Measurements from ENCODE around the gene OPN4. TPM values are rescaled to one million over a fixed set of nuclear protein-coding genes. Genes with fewer than 3 reads are reported as not detected.

The OPN4 gene
- total RNA-seq, 2 experiments from 2014 or later, result not detected

GRCh38 chr10:86685893-86686632 lies 31.7 kb downstream of the OPN4 start:
- intact Hi-C loops (cut with micrococcal nuclease; ENCODE audit: unreplicated experiment), result loop anchor here (2.0 kb wide), 1 partner anchor 93 kb away; no protein-coding TSS in a partner anchor
- CTCF ChIA-PET (ENCODE audit: unreplicated experiment), result no interaction called here
- BruUV-seq (replicated peaks), result no TSS peak

GRCh38 chr10:86686972-86687371 lies 32.6 kb downstream of the OPN4 start:
- Histone ChIP-seq H3K79me2 (ENCODE audit: insufficient read depth, low read depth, low read length) (no peaks in the 10 kb centered on the region), H4K20me1 (ENCODE audit: insufficient read depth, low read length) (no peaks in the 10 kb centered on the region), H3K36me3 (ENCODE audit: insufficient read depth, low read length) (no peaks in the 10 kb centered on the region), H3K9me2 (ENCODE audit: insufficient read depth, low read length) (no peaks in the 10 kb centered on the region), H3K9me3 (ENCODE audit: low read length) (no peaks in the 10 kb centered on the region), H3K4me2 (ENCODE audit: low read length) (no peak overlapping the region), H3K27ac (ENCODE audit: low read depth, low read length, poor library complexity, severe bottlenecking) (no peak overlapping the region), H3K4me3 (ENCODE audit: low read depth, low read length, poor library complexity, severe bottlenecking) (no peak overlapping the region), H2AFZ (ENCODE audit: low read length) (no peak overlapping the region), H3K4me1 (ENCODE audit: insufficient read depth, low read length, poor library complexity, severe bottlenecking) (no peaks in the 10 kb centered on the region)
- intact Hi-C loops (cut with micrococcal nuclease; ENCODE audit: unreplicated experiment), result no loop called here
- TF ChIP-seq CTCF (conservative IDR thresholded peaks at IDR 0.05; ENCODE audit: low read length), result no peak
- TF ChIP-seq EZH2phosphoT487 (IDR thresholded peaks at IDR 0.05; ENCODE audit: borderline replicate concordance, low read depth, low read length), result no peak
- CTCF ChIA-PET (ENCODE audit: unreplicated experiment), result no interaction called here
- no peak for DNase-seq (ENCODE audit: low spot score)
- POLR2A ChIA-PET, result no interaction called here
- no TSS peak for BruUV-seq (replicated peaks)

More at GRCh38 chr10:86685893-86686632, 31.7 kb downstream of the OPN4 start:
- Histone ChIP-seq H3K4me2 (ENCODE audit: low read length) (no peak overlapping the region), H3K4me3 (ENCODE audit: low read depth, low read length, poor library complexity, severe bottlenecking) (no peak overlapping the region), H4K20me1 (ENCODE audit: insufficient read depth, low read length) (no peaks in the 10 kb centered on the region), H3K27ac (ENCODE audit: low read depth, low read length, poor library complexity, severe bottlenecking) (no peak overlapping the region), H3K79me2 (ENCODE audit: insufficient read depth, low read depth, low read length) (no peaks in the 10 kb centered on the region), H3K9me3 (ENCODE audit: low read length) (no peaks in the 10 kb centered on the region), H3K4me1 (ENCODE audit: insufficient read depth, low read length, poor library complexity, severe bottlenecking) (no peaks in the 10 kb centered on the region), H2AFZ (ENCODE audit: low read length) (no peak overlapping the region), H3K36me3 (ENCODE audit: insufficient read depth, low read length) (no peaks in the 10 kb centered on the region), H3K9me2 (ENCODE audit: insufficient read depth, low read length) (no peaks in the 10 kb centered on the region)
- no peak for DNase-seq (ENCODE audit: low spot score)
- TF ChIP-seq CTCF (conservative IDR thresholded peaks at IDR 0.05; ENCODE audit: low read length), result no peak
- TF ChIP-seq EZH2phosphoT487 (IDR thresholded peaks at IDR 0.05; ENCODE audit: borderline replicate concordance, low read depth, low read length), result no peak
- POLR2A ChIA-PET, result interaction anchor here (0.6 kb wide), 1 partner anchor 286 kb away, joined by 3 read pairs; no protein-coding TSS in a partner anchor

- H4K20me1 ChIP-seq (ENCODE audit: insufficient read depth, low read length), result no peaks in the 10 kb centered on the region
- H3K27ac ChIP-seq (ENCODE audit: low read depth, low read length, poor library complexity, severe bottlenecking), result no peak overlapping the region
- no peaks in the 10 kb centered on the region for H3K9me3 ChIP-seq (ENCODE audit: low read length)
- H2AFZ ChIP-seq (ENCODE audit: low read length), result no peak overlapping the region
- BruUV-seq (replicated peaks), result no TSS peak
- ChIA-PET CTCF (ENCODE audit: unreplicated experiment) (no interaction called here), POLR2A (no interaction called here)
- H3K79me2 ChIP-seq (ENCODE audit: insufficient read depth, low read depth, low read length), result no peaks in the 10 kb centered on the region
- intact Hi-C loops (cut with micrococcal nuclease; ENCODE audit: unreplicated experiment), result loop anchor here (2.0 kb wide), 1 partner anchor 211 kb away; no protein-coding TSS in a partner anchor
- TF ChIP-seq CTCF (conservative IDR thresholded peaks at IDR 0.05; ENCODE audit: low read length) (no peak), EZH2phosphoT487 (IDR thresholded peaks at IDR 0.05; ENCODE audit: borderline replicate concordance, low read depth, low read length) (no peak)
- H3K4me3 ChIP-seq (ENCODE audit: low read depth, low read length, poor library complexity, severe bottlenecking), result no peak overlapping the region
- no peaks in the 10 kb centered on the region for H3K36me3 ChIP-seq (ENCODE audit: insufficient read depth, low read length)
- H3K9me2 ChIP-seq (ENCODE audit: insufficient read depth, low read length), result no peaks in the 10 kb centered on the region
- no peaks in the 10 kb centered on the region for H3K4me1 ChIP-seq (ENCODE audit: insufficient read depth, low read length, poor library complexity, severe bottlenecking)
- no peak for DNase-seq (ENCODE audit: low spot score)
- H3K4me2 ChIP-seq (ENCODE audit: low read length), result no peak overlapping the region
Measured at GRCh38 chr10:86687750-86688149, 33.4 kb downstream of the OPN4 start.

Measured in OCI-LY7 (cell line).